Neutrophil (primary cell): Measurements from ENCODE around the gene AGO3.

Experiments used
- H3K27ac ChIP-seq: fragments of 200-600 bp; sonication (generic); 2 replicates; pipeline ENCODE4 v1.5.1; 2016; ENCODE audit warnings: mild to moderate bottlenecking, moderate library complexity
- H3K27me3 ChIP-seq: fragments of 200-600 bp; sonication (generic); 2 replicates; pipeline ENCODE4 v1.6.0; 2016; ENCODE audit warnings: mild to moderate bottlenecking
- H3K36me3 ChIP-seq: fragments of 200-600 bp; sonication (generic); 2 replicates; pipeline ENCODE4 v1.5.1; 2017
- H3K4me1 ChIP-seq, 2 experiments: fragments of 200-600 bp in 1 of 2; sonication (generic) in 1 of 2; 1 replicate in 1 of 2; 2 replicates in 1 of 2; pipeline versions ENCODE4 v1.5.1 to v1.6.1; 2013 to 2016; ENCODE audit warnings: low read depth in 1 of 2, low read length in 1 of 2, mild to moderate bottlenecking in 1 of 2, moderate library complexity in 1 of 2; ENCODE audit not compliant: control insufficient read depth in 1 of 2, insufficient read depth in 1 of 2
- H3K4me3 ChIP-seq, 2 experiments: fragments of 200-600 bp in 1 of 2; sonication (generic) in 1 of 2; 1 replicate in 1 of 2; 2 replicates in 1 of 2; pipeline ENCODE4 v1.5.1; 2013 to 2016; ENCODE audit warnings: low read depth in 1 of 2, low read length in 1 of 2, mild to moderate bottlenecking in 1 of 2, moderate library complexity in 1 of 2
- H3K9me3 ChIP-seq: fragments of 200-600 bp; sonication (generic); 2 replicates; pipeline ENCODE4 v1.5.1; 2016
- TF ChIP-seq, protein P1 (sequence below): fragments of 200-600 bp; sonication (generic); IDR thresholded peaks from 2 replicates; pipeline ENCODE4 v1.5.1; 2016; ENCODE audit warnings: antibody characterized with exemption

Gene AGO3

DNA sequence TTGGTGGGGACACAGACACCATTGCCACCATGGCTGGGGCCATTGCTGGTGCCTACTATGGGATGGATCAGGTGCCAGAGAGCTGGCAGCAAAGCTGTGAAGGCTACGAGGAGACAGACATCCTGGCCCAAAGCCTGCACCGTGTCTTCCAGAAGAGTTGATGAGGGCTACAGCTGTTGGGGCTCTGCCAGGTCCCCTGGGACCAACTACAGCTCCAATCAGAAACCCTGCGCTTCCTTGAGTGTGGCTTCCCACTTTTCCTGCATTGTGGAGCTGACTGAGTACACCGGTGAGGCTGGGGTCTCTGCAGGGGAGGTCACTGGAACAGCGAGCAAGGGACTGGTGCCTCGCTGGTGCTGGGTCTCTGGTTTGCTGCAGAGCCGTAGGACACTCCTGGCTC, 162.3 kb downstream of the AGO3 start:
- Histone ChIP-seq H3K36me3 (peaks cover 64% of the 10 kb centered on the region), H3K27me3 (no peaks in the 10 kb centered on the region), H3K9me3 (no peaks in the 10 kb centered on the region), H3K27ac (no peak overlapping the region), H3K4me3 (no peak overlapping the region), H3K4me1 (peaks cover 30 to 35% of the 10 kb centered on the region in 2 experiments)
- TF ChIP-seq, protein P1, sequence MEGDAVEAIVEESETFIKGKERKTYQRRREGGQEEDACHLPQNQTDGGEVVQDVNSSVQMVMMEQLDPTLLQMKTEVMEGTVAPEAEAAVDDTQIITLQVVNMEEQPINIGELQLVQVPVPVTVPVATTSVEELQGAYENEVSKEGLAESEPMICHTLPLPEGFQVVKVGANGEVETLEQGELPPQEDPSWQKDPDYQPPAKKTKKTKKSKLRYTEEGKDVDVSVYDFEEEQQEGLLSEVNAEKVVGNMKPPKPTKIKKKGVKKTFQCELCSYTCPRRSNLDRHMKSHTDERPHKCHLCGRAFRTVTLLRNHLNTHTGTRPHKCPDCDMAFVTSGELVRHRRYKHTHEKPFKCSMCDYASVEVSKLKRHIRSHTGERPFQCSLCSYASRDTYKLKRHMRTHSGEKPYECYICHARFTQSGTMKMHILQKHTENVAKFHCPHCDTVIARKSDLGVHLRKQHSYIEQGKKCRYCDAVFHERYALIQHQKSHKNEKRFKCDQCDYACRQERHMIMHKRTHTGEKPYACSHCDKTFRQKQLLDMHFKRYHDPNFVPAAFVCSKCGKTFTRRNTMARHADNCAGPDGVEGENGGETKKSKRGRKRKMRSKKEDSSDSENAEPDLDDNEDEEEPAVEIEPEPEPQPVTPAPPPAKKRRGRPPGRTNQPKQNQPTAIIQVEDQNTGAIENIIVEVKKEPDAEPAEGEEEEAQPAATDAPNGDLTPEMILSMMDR: no peak

DNA sequence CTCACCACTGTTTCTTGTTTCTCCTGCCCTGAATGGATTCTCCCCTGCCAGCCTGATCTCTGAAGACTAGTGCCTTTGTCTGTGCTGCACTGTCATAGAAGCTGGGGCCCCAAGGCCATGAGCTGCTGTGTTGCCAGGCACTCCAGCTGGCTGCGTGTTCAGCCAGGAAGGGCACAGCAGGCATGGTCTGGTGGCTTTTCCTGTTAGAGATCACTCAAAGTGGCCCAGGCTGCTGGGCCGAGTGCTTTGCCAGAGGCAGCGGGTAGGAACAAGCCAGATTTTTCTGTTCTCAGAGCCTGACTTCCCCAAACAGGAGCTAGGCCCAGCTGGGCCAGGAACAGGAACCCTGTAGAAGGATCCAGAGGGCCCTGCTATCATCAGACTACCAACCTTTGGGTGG, 163.0 kb downstream of the AGO3 start:
- Histone ChIP-seq H3K27ac (peak overlapping the region; percentile 78), H3K9me3 (no peaks in the 10 kb centered on the region), H3K36me3 (peaks cover 64% of the 10 kb centered on the region), H3K27me3 (no peaks in the 10 kb centered on the region), H3K4me1 (peaks cover 27 to 32% of the 10 kb centered on the region in 2 experiments), H3K4me3 (no peak overlapping the region)
- TF ChIP-seq, protein P1: no peak

DNA sequence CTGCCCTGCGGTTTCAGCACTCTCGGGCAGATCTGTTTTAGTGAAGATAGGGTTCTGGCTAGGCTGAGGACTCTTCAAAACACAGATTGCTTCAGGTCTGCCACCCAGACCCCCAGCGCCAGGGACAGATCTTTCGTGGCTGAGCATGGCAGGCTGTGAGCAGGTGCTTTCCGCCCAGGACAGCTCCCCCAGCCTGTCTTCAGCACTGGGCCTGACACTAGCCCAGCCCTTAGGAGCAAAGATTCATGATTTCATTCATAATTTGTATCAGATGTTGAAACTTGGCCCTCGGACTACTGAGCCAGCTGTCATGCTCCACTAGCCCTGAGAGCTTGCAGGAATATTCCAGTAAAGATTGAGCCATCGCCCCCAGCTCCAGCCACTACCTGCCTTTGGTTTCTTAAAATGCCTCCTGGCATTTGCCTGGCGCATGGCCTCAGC, 163.7 kb downstream of the AGO3 start:
- Histone ChIP-seq H3K4me3 (no peak overlapping the region), H3K9me3 (no peaks in the 10 kb centered on the region), H3K36me3 (peaks cover 64% of the 10 kb centered on the region), H3K27me3 (no peaks in the 10 kb centered on the region), H3K4me1 (peaks cover 22 to 26% of the 10 kb centered on the region in 2 experiments), H3K27ac (peak overlapping the region; percentile 78)
- TF ChIP-seq, protein P1: no peak

DNA sequence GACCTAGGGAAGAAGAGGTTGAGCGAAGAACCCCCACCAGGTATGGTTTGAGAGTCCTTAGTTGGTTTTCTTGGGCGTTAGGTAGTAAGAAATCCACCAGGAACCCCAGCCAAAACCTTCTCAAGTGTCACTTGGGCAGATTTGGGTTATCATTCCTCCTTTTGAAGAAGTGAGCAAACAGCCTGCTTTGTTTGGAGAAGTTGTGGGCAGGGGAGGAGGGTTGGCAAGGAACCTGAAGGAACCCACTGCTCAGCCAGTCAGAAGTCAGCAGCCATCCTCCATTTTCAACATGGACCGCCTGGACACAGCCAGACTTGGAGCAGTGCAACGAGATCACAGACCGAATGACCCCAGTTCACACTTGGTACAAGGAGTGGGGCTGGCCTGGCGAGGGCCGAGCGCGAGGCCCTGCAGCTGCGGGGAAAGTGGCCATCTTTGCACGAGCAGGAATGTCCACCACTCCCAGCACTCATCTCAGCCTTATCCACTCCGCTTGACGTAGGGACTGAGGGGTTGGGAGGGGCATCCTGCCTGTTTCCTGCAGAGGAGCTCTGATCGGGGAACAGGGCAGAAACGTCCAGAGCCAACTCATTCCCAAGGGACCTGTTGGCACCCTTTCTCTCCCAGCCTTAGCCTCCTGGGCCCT, 165.0 kb downstream of the AGO3 start:
- H3K27me3 ChIP-seq: no peaks in the 10 kb centered on the region
- no peaks in the 10 kb centered on the region for H3K9me3 ChIP-seq
- TF ChIP-seq, protein P1: no peak
- H3K4me3 ChIP-seq: no peak overlapping the region
- peak overlapping the region; percentile 78 for H3K27ac ChIP-seq
- H3K4me1 ChIP-seq: peaks cover 18 to 28% of the 10 kb centered on the region in 2 experiments
- peaks cover 62% of the 10 kb centered on the region for H3K36me3 ChIP-seq

DNA sequence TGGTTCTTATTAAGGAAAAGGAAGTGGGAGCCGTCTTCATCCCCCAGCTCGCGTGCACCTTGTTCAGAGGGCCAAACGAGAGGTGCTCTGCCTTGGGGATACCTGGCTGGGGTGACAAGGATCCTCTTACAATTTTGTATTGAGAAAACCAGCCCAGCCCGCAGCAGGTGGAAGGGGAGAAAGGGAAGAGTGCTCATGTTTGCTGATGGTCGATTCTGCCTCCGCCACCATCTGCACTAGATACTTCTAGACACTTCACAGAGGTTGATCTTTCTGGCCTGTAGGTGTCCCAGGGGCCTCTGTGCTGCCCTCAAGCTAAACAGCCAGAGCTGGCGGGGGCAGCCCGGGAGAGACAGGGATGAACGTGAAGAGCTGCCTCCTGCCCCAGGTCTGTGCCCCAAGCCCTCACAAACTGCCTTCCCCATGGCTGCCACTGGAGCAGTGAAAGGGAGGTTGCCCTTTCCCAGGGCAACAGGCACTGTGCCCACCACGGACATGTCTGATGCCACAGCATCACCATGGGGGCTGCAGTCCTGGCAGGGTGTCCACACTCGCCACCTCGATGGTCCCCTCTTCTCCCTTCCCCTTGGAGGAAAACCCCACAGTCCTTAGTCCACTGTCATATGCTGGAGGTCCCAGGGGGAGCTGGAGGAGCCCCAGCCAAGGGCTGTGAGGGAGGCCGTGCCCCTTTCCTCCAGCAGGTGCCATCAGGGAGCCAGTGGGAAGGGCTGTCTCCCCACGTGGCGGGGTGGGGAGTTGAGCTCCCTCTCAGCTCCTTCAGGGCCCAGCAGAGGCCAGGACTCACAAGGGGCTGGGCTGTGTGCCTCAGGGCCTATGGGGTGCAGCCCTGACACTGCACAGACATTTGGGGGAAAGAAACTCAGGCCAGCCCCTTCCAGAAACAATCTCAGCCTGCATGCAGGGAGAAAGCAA, 165.9 kb downstream of the AGO3 start:
- Histone ChIP-seq H3K4me1 (peaks cover 18 to 28% of the 10 kb centered on the region in 2 experiments), H3K4me3 (no peak overlapping the region), H3K36me3 (peaks cover 53% of the 10 kb centered on the region), H3K27me3 (no peaks in the 10 kb centered on the region), H3K27ac (peak overlapping the region; percentile 78), H3K9me3 (no peaks in the 10 kb centered on the region)
- TF ChIP-seq, protein P1: no peak
